Measurements from ENCODE around the gene NFAT5. TPM values are rescaled to one million over a fixed set of nuclear protein-coding genes. Genes with fewer than 3 reads are reported as not detected.

NFAT5 gene
- total RNA-seq, 1 experiment from 2014 or later, result 21.0 TPM

DNA sequence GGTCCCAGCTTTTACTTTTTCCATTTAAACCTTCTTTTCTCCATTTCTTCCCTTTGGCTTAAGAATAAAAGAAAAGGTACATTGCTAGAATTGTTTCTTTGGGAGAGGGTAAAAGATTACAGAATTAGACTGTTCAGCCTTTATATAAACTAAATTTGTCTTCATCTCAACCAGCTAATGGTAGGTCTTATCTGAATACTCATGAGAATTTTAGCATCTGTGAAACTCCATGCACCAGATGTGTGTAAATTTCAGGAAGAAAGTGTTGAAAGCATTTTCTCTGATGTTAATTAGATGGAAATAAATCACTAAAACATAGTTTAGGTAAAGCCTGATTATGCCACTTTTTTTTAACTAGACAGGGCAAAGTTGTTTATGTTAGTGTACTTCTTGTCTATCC lies 135.7 kb downstream of the NFAT5 start:
- DNase-seq, result no peak
- no peaks in the 10 kb centered on the region for H3K79me2 ChIP-seq (ENCODE audit: insufficient read depth, low read length)
- Mint-ChIP-seq H3K4me1 (peaks cover 4% of the 10 kb centered on the region in 2 experiments), H3K27ac (no peak overlapping the region), H3K4me3 (no peak overlapping the region), H3K27me3 (ENCODE audit: low read depth) (no peaks in the 10 kb centered on the region), H3K9me3 (no peaks in the 10 kb centered on the region), H3K36me3 (ENCODE audit: insufficient read depth in 1 of 3, low read depth in 3 of 3) (peaks cover 0 to 2% (median 0%) of the 10 kb centered on the region in 3 experiments; a peak in 2 of 7 replicates)
- H2BK120ac ChIP-seq (ENCODE audit: low read depth, low read length, poor library complexity, severe bottlenecking), result no peak overlapping the region
- H3K27ac ChIP-seq (ENCODE audit: insufficient read length, low read depth, low read length), result no peak overlapping the region
- H2BK12ac ChIP-seq (ENCODE audit: insufficient read length, low read depth, low read length), result no peak overlapping the region
- H4K8ac ChIP-seq (replicated peaks; ENCODE audit: insufficient read length, low read depth, low read length), result no peak overlapping the region
- H3K9ac ChIP-seq (ENCODE audit: extremely low read depth, insufficient read length, low read length), result no peak overlapping the region
- H2BK20ac ChIP-seq (ENCODE audit: low read depth, low read length, poor library complexity, severe bottlenecking), result no peak overlapping the region
- no peaks in the 10 kb centered on the region for H4K20me1 ChIP-seq (ENCODE audit: control insufficient read depth, insufficient read depth, insufficient read length)
- H3K4ac ChIP-seq (ENCODE audit: low read depth, low read length), result no peak overlapping the region
- no peak overlapping the region for H3K14ac ChIP-seq (ENCODE audit: insufficient read depth, low read length)
- no peaks in the 10 kb centered on the region for H3K23me2 ChIP-seq (ENCODE audit: insufficient read length, low read depth, low read length, poor library complexity, severe bottlenecking)
- H2AFZ ChIP-seq (ENCODE audit: low read length), result no peak overlapping the region
- no peak overlapping the region for H4K91ac ChIP-seq (ENCODE audit: insufficient read length, low read depth, low read length)
- H3K9me3 ChIP-seq (ENCODE audit: control insufficient read depth, low read depth, low read length), result no peaks in the 10 kb centered on the region
- no peaks in the 10 kb centered on the region for H3K4me1 ChIP-seq (ENCODE audit: insufficient read depth, low read length)
- H3K56ac ChIP-seq (ENCODE audit: insufficient read length, low read depth, low read length), result no peak overlapping the region
- TF ChIP-seq, protein P1, sequence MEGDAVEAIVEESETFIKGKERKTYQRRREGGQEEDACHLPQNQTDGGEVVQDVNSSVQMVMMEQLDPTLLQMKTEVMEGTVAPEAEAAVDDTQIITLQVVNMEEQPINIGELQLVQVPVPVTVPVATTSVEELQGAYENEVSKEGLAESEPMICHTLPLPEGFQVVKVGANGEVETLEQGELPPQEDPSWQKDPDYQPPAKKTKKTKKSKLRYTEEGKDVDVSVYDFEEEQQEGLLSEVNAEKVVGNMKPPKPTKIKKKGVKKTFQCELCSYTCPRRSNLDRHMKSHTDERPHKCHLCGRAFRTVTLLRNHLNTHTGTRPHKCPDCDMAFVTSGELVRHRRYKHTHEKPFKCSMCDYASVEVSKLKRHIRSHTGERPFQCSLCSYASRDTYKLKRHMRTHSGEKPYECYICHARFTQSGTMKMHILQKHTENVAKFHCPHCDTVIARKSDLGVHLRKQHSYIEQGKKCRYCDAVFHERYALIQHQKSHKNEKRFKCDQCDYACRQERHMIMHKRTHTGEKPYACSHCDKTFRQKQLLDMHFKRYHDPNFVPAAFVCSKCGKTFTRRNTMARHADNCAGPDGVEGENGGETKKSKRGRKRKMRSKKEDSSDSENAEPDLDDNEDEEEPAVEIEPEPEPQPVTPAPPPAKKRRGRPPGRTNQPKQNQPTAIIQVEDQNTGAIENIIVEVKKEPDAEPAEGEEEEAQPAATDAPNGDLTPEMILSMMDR (conservative IDR thresholded peaks at IDR 0.05), result no peak
- H4K5ac ChIP-seq (ENCODE audit: insufficient read length, low read depth, low read length), result no peak overlapping the region
- H2AK5ac ChIP-seq (ENCODE audit: insufficient read length, low read length), result no peak overlapping the region
- no peak overlapping the region for H2BK15ac ChIP-seq (ENCODE audit: low read depth, low read length)
- H3T11ph ChIP-seq (ENCODE audit: low read length), result no peak overlapping the region
- no peak overlapping the region for H2BK5ac ChIP-seq (ENCODE audit: insufficient read length, low read length)
- H3K79me1 ChIP-seq (ENCODE audit: insufficient read depth, low read depth, low read length, poor library complexity, severe bottlenecking), result no peaks in the 10 kb centered on the region
- no peak overlapping the region for H3K4me2 ChIP-seq (ENCODE audit: insufficient read depth, insufficient read length, low read length)
- no peaks in the 10 kb centered on the region for H3K27me3 ChIP-seq (ENCODE audit: insufficient read depth, low read length)
- no peak overlapping the region for H3K23ac ChIP-seq (ENCODE audit: insufficient read length, low read depth, low read length)
- no peak overlapping the region for H3K18ac ChIP-seq (ENCODE audit: insufficient read length, low read depth, low read length)

Data from H9 (cell line).